IPS-NIHi11 (cell line): ENCODE data around the gene ZDHHC9.
A peak's percentile ranks its signal among the peaks of the same experiment; 100 is the strongest.
"Not testable (repeated sequence)": the region's sequence is repeated elsewhere in the genome, so short reads cannot be mapped to it uniquely, and the experiment has no call there.

Experiments used
- DNase-seq: peaks from one replicate; pipeline ENCODE4 v3.0.0; 2012; ENCODE audit warnings: mixed read lengths, low spot score

ZDHHC9 gene

GRCh38 chrX:129843459-129844306 lies at the start of gene ZDHHC9:
Gene ZDHHC9 (minus strand): TSS chrX:129843886. CDS start chrX:129841945, 1,941 bp downstream.
- peak; percentile 90 for DNase-seq

GRCh38 chrX:129877401-129877800 lies 33.7 kb upstream of the ZDHHC9 start:
- no peak for DNase-seq

- peak; percentile 32 for DNase-seq
These were observed 33.2 kb upstream of the ZDHHC9 start for GRCh38 chrX:129876771-129877305.

- DNase-seq: no peak
These were observed 32.0 kb upstream of the ZDHHC9 start for GRCh38 chrX:129875669-129876068.

GRCh38 chrX:129872524-129872923 lies 28.8 kb upstream of the ZDHHC9 start:
- DNase-seq: no peak

GRCh38 chrX:129866321-129866720 lies 22.6 kb upstream of the ZDHHC9 start:
- not testable (repeated sequence) for DNase-seq

- DNase-seq: not testable (repeated sequence)
These were observed 15.4 kb upstream of the ZDHHC9 start for GRCh38 chrX:129859134-129859533.

GRCh38 chrX:129851825-129852224 lies 8.1 kb upstream of the ZDHHC9 start:
- not testable (repeated sequence) for DNase-seq

GRCh38 chrX:129846716-129847115 lies 3.0 kb upstream of the ZDHHC9 start:
- no peak for DNase-seq

- no peak for DNase-seq
These were observed 2.0 kb upstream of the ZDHHC9 start for GRCh38 chrX:129845616-129846190.

GRCh38 chrX:129843209-129843458 lies 552 bp downstream of the ZDHHC9 start:
- DNase-seq: peak; percentile 26

GRCh38 chrX:129842510-129843208 lies 1.0 kb downstream of the ZDHHC9 start:
- peak; percentile 3 for DNase-seq

- no peak for DNase-seq
These were observed 3.3 kb downstream of the ZDHHC9 start for GRCh38 chrX:129840344-129840743.

- DNase-seq: no peak
These were observed 6.9 kb downstream of the ZDHHC9 start for GRCh38 chrX:129836827-129837226.

GRCh38 chrX:129833153-129833990 lies 10.3 kb downstream of the ZDHHC9 start:
- no peak for DNase-seq

GRCh38 chrX:129831091-129831885 lies 12.4 kb downstream of the ZDHHC9 start:
- no peak for DNase-seq

GRCh38 chrX:129830494-129830893 lies 13.2 kb downstream of the ZDHHC9 start:
- no peak for DNase-seq

- no peak for DNase-seq
These were observed 17.8 kb downstream of the ZDHHC9 start for GRCh38 chrX:129825746-129826505.

GRCh38 chrX:129824620-129825019 lies 19.1 kb downstream of the ZDHHC9 start:
- DNase-seq: no peak

- DNase-seq: no peak
These were observed 20.2 kb downstream of the ZDHHC9 start for GRCh38 chrX:129823522-129823921.
